NCI-H146 treated with DMSO at 0.1 percent for 48 hours (cell line): Measurements from ENCODE around the gene SLIT3.

Source experiments
- DNase-seq: peaks from one replicate; lab custom pipeline; 2025; ENCODE audit not compliant: unreplicated experiment; lab: John Stamatoyannopoulos, UW

SLIT3 gene

GRCh38 chr5:168941901-168942300, 359.0 kb downstream of the SLIT3 start:
- no peak for DNase-seq

- no peak for DNase-seq
Observed at GRCh38 chr5:168940712-168941111, 360.2 kb downstream of the SLIT3 start.

GRCh38 chr5:168939887-168940544, 360.9 kb downstream of the SLIT3 start:
- DNase-seq: no peak

GRCh38 chr5:168939156-168939800, 361.7 kb downstream of the SLIT3 start:
- DNase-seq: no peak

- DNase-seq: no peak
Observed at GRCh38 chr5:168936511-168936910, 364.4 kb downstream of the SLIT3 start.

- DNase-seq: no peak
Observed at GRCh38 chr5:168935183-168935582, 365.8 kb downstream of the SLIT3 start.

- no peak for DNase-seq
Observed at GRCh38 chr5:168934169-168934568, 366.8 kb downstream of the SLIT3 start.

- no peak for DNase-seq
Observed at GRCh38 chr5:168932400-168933189, 368.3 kb downstream of the SLIT3 start.

GRCh38 chr5:168931638-168932345, 369.1 kb downstream of the SLIT3 start:
- DNase-seq: no peak

- no peak for DNase-seq
Observed at GRCh38 chr5:168929656-168930055, 371.3 kb downstream of the SLIT3 start.

GRCh38 chr5:168925160-168925559, 375.8 kb downstream of the SLIT3 start:
- DNase-seq: no peak

GRCh38 chr5:168921147-168921866, 379.6 kb downstream of the SLIT3 start:
- no peak for DNase-seq

- DNase-seq: no peak
Observed at GRCh38 chr5:168920019-168920810, 380.7 kb downstream of the SLIT3 start.

GRCh38 chr5:168917947-168918600, 382.9 kb downstream of the SLIT3 start:
- DNase-seq: no peak

- no peak for DNase-seq
Observed at GRCh38 chr5:168916852-168917251, 384.1 kb downstream of the SLIT3 start.

GRCh38 chr5:168916266-168916665, 384.7 kb downstream of the SLIT3 start:
- DNase-seq: no peak

GRCh38 chr5:168914491-168914890, 386.4 kb downstream of the SLIT3 start:
- no peak for DNase-seq

- DNase-seq: no peak
Observed at GRCh38 chr5:168910874-168911273, 390.1 kb downstream of the SLIT3 start.

- no peak for DNase-seq
Observed at GRCh38 chr5:168908207-168908606, 392.7 kb downstream of the SLIT3 start.
